Measurements from ENCODE around the gene MLANA. TPM values are rescaled to one million over a fixed set of nuclear protein-coding genes. Genes with fewer than 3 reads are reported as not detected.

MLANA gene
- total RNA-seq, 3 donors from 2014 or later: not detected

GRCh38 chr9:5920860-5921328 lies 30.2 kb downstream of the MLANA start:
- H3K9me3 ChIP-seq: no peaks in the 10 kb centered on the region
- H3K4me1 ChIP-seq: no peaks in the 10 kb centered on the region
- H3K27ac ChIP-seq: no peak overlapping the region
- DNase-seq (ENCODE audit: low spot score in 2 of 2): no peak
- intact Hi-C loops (cut with DNase I; ENCODE audit: low total_unique reads): no loop called here
- TF ChIP-seq POLR2AphosphoS5 (IDR thresholded peaks at IDR 0.05) (no peak), POLR2A (IDR thresholded peaks at IDR 0.05) (no peak), CTCF (IDR thresholded peaks at IDR 0.05) (no peak)
- no peak overlapping the region for H3K4me3 ChIP-seq
- H3K36me3 ChIP-seq: no peaks in the 10 kb centered on the region
- H3K27me3 ChIP-seq: no peaks in the 10 kb centered on the region

GRCh38 chr9:5922192-5922591 lies 31.5 kb downstream of the MLANA start:
- DNase-seq (ENCODE audit: low spot score in 2 of 2): no peak
- no peak overlapping the region for H3K27ac ChIP-seq
- TF ChIP-seq POLR2AphosphoS5 (IDR thresholded peaks at IDR 0.05) (no peak), CTCF (IDR thresholded peaks at IDR 0.05) (no peak), POLR2A (IDR thresholded peaks at IDR 0.05) (no peak)
- no peaks in the 10 kb centered on the region for H3K9me3 ChIP-seq
- H3K36me3 ChIP-seq: no peaks in the 10 kb centered on the region
- no peak overlapping the region for H3K4me3 ChIP-seq
- intact Hi-C loops (cut with DNase I; ENCODE audit: low total_unique reads): no loop called here
- no peaks in the 10 kb centered on the region for H3K4me1 ChIP-seq
- H3K27me3 ChIP-seq: no peaks in the 10 kb centered on the region

GRCh38 chr9:5931657-5932056 lies 41.0 kb downstream of the MLANA start:
- Histone ChIP-seq H3K4me3 (no peak overlapping the region), H3K36me3 (no peaks in the 10 kb centered on the region), H3K4me1 (no peaks in the 10 kb centered on the region), H3K27me3 (no peaks in the 10 kb centered on the region), H3K27ac (no peak overlapping the region), H3K9me3 (no peaks in the 10 kb centered on the region)
- no peak for DNase-seq (ENCODE audit: low spot score in 2 of 2)
- intact Hi-C loops (cut with DNase I; ENCODE audit: low total_unique reads): no loop called here
- no peak for TF ChIP-seq POLR2A (IDR thresholded peaks at IDR 0.05)
- TF ChIP-seq POLR2AphosphoS5 (IDR thresholded peaks at IDR 0.05): no peak
- TF ChIP-seq CTCF (IDR thresholded peaks at IDR 0.05): no peak

- intact Hi-C loops (cut with DNase I; ENCODE audit: low total_unique reads): no loop called here
- no peak for DNase-seq (ENCODE audit: low spot score in 2 of 2)
- Histone ChIP-seq H3K4me1 (no peaks in the 10 kb centered on the region), H3K9me3 (no peaks in the 10 kb centered on the region), H3K27me3 (no peaks in the 10 kb centered on the region), H3K36me3 (no peaks in the 10 kb centered on the region), H3K27ac (no peak overlapping the region), H3K4me3 (no peak overlapping the region)
- no peak for TF ChIP-seq CTCF (IDR thresholded peaks at IDR 0.05)
- TF ChIP-seq POLR2A (IDR thresholded peaks at IDR 0.05): no peak
- no peak for TF ChIP-seq POLR2AphosphoS5 (IDR thresholded peaks at IDR 0.05)
Measured at GRCh38 chr9:5938449-5938848, 47.8 kb downstream of the MLANA start.

GRCh38 chr9:5939530-5939929 lies 48.8 kb downstream of the MLANA start:
- no peaks in the 10 kb centered on the region for H3K36me3 ChIP-seq
- H3K4me1 ChIP-seq: no peaks in the 10 kb centered on the region
- no peak overlapping the region for H3K27ac ChIP-seq
- H3K4me3 ChIP-seq: no peak overlapping the region
- no peaks in the 10 kb centered on the region for H3K27me3 ChIP-seq
- H3K9me3 ChIP-seq: no peaks in the 10 kb centered on the region
- intact Hi-C loops (cut with DNase I; ENCODE audit: low total_unique reads): no loop called here
- no peak for DNase-seq (ENCODE audit: low spot score in 2 of 2)
- TF ChIP-seq CTCF (IDR thresholded peaks at IDR 0.05) (no peak), POLR2A (IDR thresholded peaks at IDR 0.05) (no peak), POLR2AphosphoS5 (IDR thresholded peaks at IDR 0.05) (no peak)

Measured in breast epithelium (tissue), 4 donors.